Transverse colon (tissue), 4 donors: ENCODE data around the gene GNAI3. TPM values are rescaled to one million over a fixed set of nuclear protein-coding genes. Genes with fewer than 3 reads are reported as not detected.

Source experiments
- DNase-seq: peaks from one replicate; pipeline ENCODE4 v3.0.0-alpha.2; 2019
- H3K27ac ChIP-seq, 4 donors: fragments of 200-600 bp; sonication (generic); 2 replicates each; pipeline ENCODE4 v1.5.1; 2016 to 2018; ENCODE audit warnings: inconsistent platforms in 4 of 4
- H3K27me3 ChIP-seq: fragments of 200-600 bp; sonication (generic); 2 replicates; pipeline ENCODE4 v1.5.1; 2017; ENCODE audit warnings: inconsistent platforms
- H3K36me3 ChIP-seq, 4 donors: fragments of 200-600 bp; sonication (generic); 2 replicates each; pipeline ENCODE4 v1.5.1; 2017 to 2019; ENCODE audit warnings: inconsistent platforms in 4 of 4
- H3K4me1 ChIP-seq, 4 donors: fragments of 200-600 bp; sonication (generic); 2 replicates each; pipeline ENCODE4 v1.5.1; 2017 to 2020; ENCODE audit warnings: inconsistent platforms in 4 of 4
- H3K4me3 ChIP-seq, 4 donors: fragments of 200-600 bp; sonication (generic); 1 replicate in 1 of 4; 2 replicates in 3 of 4; pipeline versions ENCODE4 v1.5.1 to v1.6.1; 2017 to 2019; ENCODE audit warnings: inconsistent platforms in 4 of 4
- H3K9me3 ChIP-seq, 2 donors: fragments of 200-600 bp; sonication (generic); 2 replicates each; pipeline ENCODE4 v1.5.1; 2017 to 2019; ENCODE audit warnings: inconsistent platforms in 2 of 2
- EP300 ChIP-seq: sonication (generic); formaldehyde crosslinking; IDR thresholded peaks from one replicate; pipeline ENCODE4 v1.6.1; 2017; ENCODE audit warnings: antibody characterized with exemption, low read depth
- POLR2A ChIP-seq: fragments of 450-650 bp; IDR thresholded peaks from one replicate; pipeline ENCODE4 v1.6.1; 2016; ENCODE audit warnings: antibody characterized with exemption, mild to moderate bottlenecking, moderate library complexity
- POLR2AphosphoS5 ChIP-seq, 3 donors: sonication (generic); formaldehyde crosslinking; IDR thresholded peaks; one replicate each; pipeline ENCODE4 v1.6.1; 2016; ENCODE audit warnings: antibody characterized with exemption in 3 of 3
- WGBS, 2 donors: methylation state at CpG; one replicate each; pipeline ENCODE4 v1.1.5; 2018; ENCODE audit warnings: low coverage in 1 of 2; 5-methylcytosine and 5-hydroxymethylcytosine counted together
- in situ Hi-C, 4 donors: fragments of 200-750 bp; cut with MboI; loops; one replicate each; pipeline versions ENCODE4 v1.15.0 to v1.15.1; 2017; ENCODE audit warnings: low sequenced_read_pairs in 3 of 4, low pct_ligation_motif_present in 1 of 4, low pct_unique_long_range_greater_than_20kb in 1 of 4
- intact Hi-C: fragments of 100-400 bp; cut with DNase I; formaldehyde crosslinking; loops from one replicate; pipeline ENCODE4 v1.15.1; 2023; ENCODE audit warnings: low total_unique reads
- total RNA-seq, 4 donors: library from RNA; depleted of rRNA; stranded (reverse); fragments of >200 nt; gene quantifications; one replicate each; pipeline ENCODE4 v1.1.0, GENCODE V29; 2016
- TF ChIP-seq, protein P1 (sequence below), 5 experiments: fragments of 200-600 bp in 3 of 5; fragments of 450-650 bp in 2 of 5; sonication (generic) in 3 of 5; IDR thresholded peaks; 1 replicate in 2 of 5; 2 replicates in 3 of 5; pipeline ENCODE4 v1.5.1; 2016 to 2017; ENCODE audit warnings: antibody characterized with exemption in 5 of 5, inconsistent platforms in 3 of 5, mild to moderate bottlenecking in 2 of 5, moderate library complexity in 1 of 5

GNAI3 gene
- total RNA-seq, 4 donors from 2014 or later, result 2.2 to 7.5 (median 5.1) TPM

DNA sequence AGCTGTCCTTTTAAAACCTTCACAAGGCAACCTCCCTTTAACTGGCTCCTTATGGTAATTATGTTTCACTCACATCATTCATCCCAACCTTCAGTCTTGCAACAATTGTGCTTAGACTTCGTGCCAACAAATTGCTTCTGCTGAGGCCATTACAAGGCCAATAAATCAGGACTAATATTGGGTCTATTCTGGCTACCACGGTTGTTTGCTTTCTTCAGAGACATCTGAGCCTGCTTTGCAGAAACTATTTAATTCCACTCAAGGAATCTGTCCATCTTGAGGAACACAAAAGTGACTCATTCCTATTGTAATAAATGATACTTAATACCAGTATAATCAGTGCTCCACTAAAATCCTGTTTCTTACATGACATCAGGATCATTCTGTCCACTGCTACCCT lies 104.9 kb downstream of the GNAI3 start:
- Histone ChIP-seq H3K4me3 (no peak overlapping the region), H3K36me3 (no peaks in the 10 kb centered on the region), H3K27ac (no peak overlapping the region), H3K9me3 (no peaks in the 10 kb centered on the region), H3K4me1 (peaks cover 7 to 14% (median 10%) of the 10 kb centered on the region in 4 donors), H3K27me3 (no peaks in the 10 kb centered on the region)
- in situ Hi-C loops, result loop anchor here (5.0 to 25.0 kb wide), 5 partner anchors 109 to 334 kb away; partner anchors contain the start of genes AHCYL1 (in 3 of the 4) and EPS8L3 (in 1 of the 4)
- WGBS, 2 donors, result 64 to 75% methylated on average over 2 of the region's 2 CpGs
- intact Hi-C loops, result loop anchor here (10.0 kb wide), 1 partner anchor 331 kb away; the partner anchor contains the start of gene AHCYL1
- no peak for DNase-seq
- no peak for TF ChIP-seq POLR2A
- TF ChIP-seq, protein P1, sequence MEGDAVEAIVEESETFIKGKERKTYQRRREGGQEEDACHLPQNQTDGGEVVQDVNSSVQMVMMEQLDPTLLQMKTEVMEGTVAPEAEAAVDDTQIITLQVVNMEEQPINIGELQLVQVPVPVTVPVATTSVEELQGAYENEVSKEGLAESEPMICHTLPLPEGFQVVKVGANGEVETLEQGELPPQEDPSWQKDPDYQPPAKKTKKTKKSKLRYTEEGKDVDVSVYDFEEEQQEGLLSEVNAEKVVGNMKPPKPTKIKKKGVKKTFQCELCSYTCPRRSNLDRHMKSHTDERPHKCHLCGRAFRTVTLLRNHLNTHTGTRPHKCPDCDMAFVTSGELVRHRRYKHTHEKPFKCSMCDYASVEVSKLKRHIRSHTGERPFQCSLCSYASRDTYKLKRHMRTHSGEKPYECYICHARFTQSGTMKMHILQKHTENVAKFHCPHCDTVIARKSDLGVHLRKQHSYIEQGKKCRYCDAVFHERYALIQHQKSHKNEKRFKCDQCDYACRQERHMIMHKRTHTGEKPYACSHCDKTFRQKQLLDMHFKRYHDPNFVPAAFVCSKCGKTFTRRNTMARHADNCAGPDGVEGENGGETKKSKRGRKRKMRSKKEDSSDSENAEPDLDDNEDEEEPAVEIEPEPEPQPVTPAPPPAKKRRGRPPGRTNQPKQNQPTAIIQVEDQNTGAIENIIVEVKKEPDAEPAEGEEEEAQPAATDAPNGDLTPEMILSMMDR (IDR thresholded peaks at IDR 0.05), result no peak
- no peak for TF ChIP-seq EP300
- no peak for TF ChIP-seq POLR2AphosphoS5 (IDR thresholded peaks at IDR 0.05)

DNA sequence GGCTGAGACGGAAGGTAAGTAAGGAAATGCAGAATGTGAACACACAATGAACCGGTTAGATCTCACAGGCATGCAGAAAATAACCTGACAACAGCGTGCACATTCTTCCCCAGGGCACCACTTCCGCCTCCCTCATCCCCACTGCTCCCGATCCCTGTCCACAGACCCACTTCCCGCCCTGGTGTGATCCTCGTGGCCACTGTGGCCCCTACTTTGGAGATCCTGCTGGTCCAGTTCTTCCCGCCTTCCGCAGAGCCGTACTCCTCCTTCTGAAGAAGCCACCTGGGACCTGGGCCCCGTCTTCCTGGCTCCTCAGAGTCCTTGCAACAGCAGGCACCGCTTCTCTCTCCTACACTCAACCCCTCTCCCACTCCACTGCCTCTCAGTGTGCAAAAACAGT lies 106.1 kb downstream of the GNAI3 start:
- Histone ChIP-seq H3K4me3 (no peak overlapping the region), H3K36me3 (no peaks in the 10 kb centered on the region), H3K27me3 (no peaks in the 10 kb centered on the region), H3K27ac (peak overlapping the region in 1 of 4 donors; percentile 85), H3K9me3 (no peaks in the 10 kb centered on the region), H3K4me1 (peaks cover 7 to 14% (median 10%) of the 10 kb centered on the region in 4 donors)
- 89 to 95% methylated on average over 7 to 12 of the region's 12 CpGs for WGBS, 2 donors
- TF ChIP-seq POLR2A (no peak), POLR2AphosphoS5 (IDR thresholded peaks at IDR 0.05) (no peak), EP300 (no peak)
- TF ChIP-seq, protein P1 (IDR thresholded peaks at IDR 0.05), result no peak
- intact Hi-C loops (loop anchor here (10.0 kb wide), 1 partner anchor 330 kb away; the partner anchor contains the start of gene AHCYL1), in situ Hi-C loops (loop anchor here (5.0 to 25.0 kb wide), 5 partner anchors 108 to 333 kb away; partner anchors contain the start of genes AHCYL1 (in 3 of the 4) and EPS8L3 (in 1 of the 4))
- no peak for DNase-seq

GRCh38 chr1:109655615-109656519 lies 107.5 kb downstream of the GNAI3 start, which contains the start of gene GSTM4:
Gene GSTM4 (plus strand): TSS chr1:109656099. CDS start chr1:109656390, 291 bp downstream.
- peaks cover 7 to 14% (median 10%) of the 10 kb centered on the region in 4 donors for H3K4me1 ChIP-seq
- no peaks in the 10 kb centered on the region for H3K27me3 ChIP-seq
- in situ Hi-C loops, result loop anchor here in 3 of 4 donors (10.0 to 25.0 kb wide), 3 partner anchors 119 to 331 kb away; partner anchors contain the start of gene AHCYL1 (in 3 of the 3)
- WGBS, 2 donors, result 2% methylated on average over 21 of the region's 54 CpGs; no CpG with 5 or more reads in 1 of the 2 donors
- H3K4me3 ChIP-seq, result peak within 1 kb of the TSS; percentile 12 to 68 (median 56)
- intact Hi-C loops, result loop anchor here (10.0 kb wide), 1 partner anchor 329 kb away; the partner anchor contains the start of gene AHCYL1
- no peaks in the 10 kb centered on the region for H3K36me3 ChIP-seq
- DNase-seq, result peak; percentile 93
- H3K27ac ChIP-seq, result peak within 1 kb of the TSS; percentile 81 to 88 (median 86)
- no peaks in the 10 kb centered on the region for H3K9me3 ChIP-seq
- TF ChIP-seq EP300, result no peak
- TF ChIP-seq POLR2A, result peak; percentile 87
- peak; percentile 46 to 88 (median 83) for TF ChIP-seq POLR2AphosphoS5 (IDR thresholded peaks at IDR 0.05)

- no peak overlapping the region for H3K4me3 ChIP-seq
- no peaks in the 10 kb centered on the region for H3K9me3 ChIP-seq
- DNase-seq, result no peak
- peaks cover 7 to 14% (median 10%) of the 10 kb centered on the region in 4 donors for H3K4me1 ChIP-seq
- no peaks in the 10 kb centered on the region for H3K36me3 ChIP-seq
- in situ Hi-C loops (loop anchor here in 3 of 4 donors (10.0 to 25.0 kb wide), 3 partner anchors 117 to 330 kb away; partner anchors contain the start of gene AHCYL1 (in 3 of the 3)), intact Hi-C loops (loop anchor here (10.0 kb wide), 1 partner anchor 327 kb away; the partner anchor contains the start of gene AHCYL1)
- H3K27me3 ChIP-seq, result no peaks in the 10 kb centered on the region
- TF ChIP-seq, protein P1 (IDR thresholded peaks at IDR 0.05), result no peak
- TF ChIP-seq EP300 (no peak), POLR2A (no peak), POLR2AphosphoS5 (IDR thresholded peaks at IDR 0.05) (no peak)
- H3K27ac ChIP-seq, result peak overlapping the region in 2 of 4 donors; percentile 85 to 87
- 90% methylated on average over 4 of the region's 4 CpGs; no CpG with 5 or more reads in 1 of the 2 donors for WGBS, 2 donors
These were observed 109.0 kb downstream of the GNAI3 start for GRCh38 chr1:109657395-109657794.
